Neural cell (in vitro differentiated cells): ENCODE data around the gene DNAJC16.

ENCODE experiments used
- EZH2 ChIP-seq: fragments of 200-600, 300-800 bp; shearing (Covaris generic), sonication (generic); IDR thresholded peaks from 2 replicates; pipeline ENCODE4 v1.6.1; 2014; ENCODE audit warnings: antibody characterized with exemption, low read length, borderline replicate concordance, mild to moderate bottlenecking; ENCODE audit not compliant: insufficient read depth, poor library complexity, severe bottlenecking
- RAD21 ChIP-seq: fragments of 450-650 bp; conservative IDR thresholded peaks from 2 replicates; pipeline ENCODE4 v1.6.1; 2014; ENCODE audit warnings: antibody characterized with exemption, mild to moderate bottlenecking, moderate library complexity
- SMC3 ChIP-seq: fragments of 450-650 bp; conservative IDR thresholded peaks from 2 replicates; pipeline ENCODE4 v1.6.1; 2014; ENCODE audit warnings: antibody characterized with exemption, mild to moderate bottlenecking, moderate library complexity; ENCODE audit not compliant: poor library complexity
- TAF1 ChIP-seq: IDR thresholded peaks from 2 replicates; pipeline ENCODE4 v1.6.1; 2012; ENCODE audit warnings: low read depth
- TF ChIP-seq, protein P1 (sequence below): fragments of 450-650 bp; IDR thresholded peaks from 2 replicates; pipeline ENCODE4 v1.5.1; 2014; ENCODE audit warnings: antibody characterized with exemption, mild to moderate bottlenecking, moderate library complexity; ENCODE audit not compliant: poor library complexity, severe bottlenecking
- TF ChIP-seq, protein P2 (sequence below): IDR thresholded peaks from 2 replicates; pipeline ENCODE4 v1.6.1; 2012; ENCODE audit warnings: borderline replicate concordance

DNA sequence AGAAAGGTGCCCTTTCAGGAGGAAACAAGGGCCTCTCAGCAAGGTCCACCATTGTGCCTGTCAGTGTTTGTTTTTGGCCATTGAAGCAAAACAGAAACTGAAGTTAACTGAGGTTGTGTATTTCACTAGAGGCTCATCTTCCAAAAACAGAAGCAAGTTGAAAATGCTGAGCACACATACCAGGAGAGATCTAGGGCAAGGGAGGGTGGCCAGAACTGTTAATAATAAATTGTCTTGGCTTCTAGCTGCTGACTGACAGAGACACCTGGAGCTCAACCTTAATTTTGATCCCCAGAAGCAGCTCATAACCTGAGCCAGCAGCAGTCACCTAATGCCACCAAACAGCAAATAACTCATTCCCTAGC is 53.0 kb downstream of the DNAJC16 start:
- TF ChIP-seq, protein P1, sequence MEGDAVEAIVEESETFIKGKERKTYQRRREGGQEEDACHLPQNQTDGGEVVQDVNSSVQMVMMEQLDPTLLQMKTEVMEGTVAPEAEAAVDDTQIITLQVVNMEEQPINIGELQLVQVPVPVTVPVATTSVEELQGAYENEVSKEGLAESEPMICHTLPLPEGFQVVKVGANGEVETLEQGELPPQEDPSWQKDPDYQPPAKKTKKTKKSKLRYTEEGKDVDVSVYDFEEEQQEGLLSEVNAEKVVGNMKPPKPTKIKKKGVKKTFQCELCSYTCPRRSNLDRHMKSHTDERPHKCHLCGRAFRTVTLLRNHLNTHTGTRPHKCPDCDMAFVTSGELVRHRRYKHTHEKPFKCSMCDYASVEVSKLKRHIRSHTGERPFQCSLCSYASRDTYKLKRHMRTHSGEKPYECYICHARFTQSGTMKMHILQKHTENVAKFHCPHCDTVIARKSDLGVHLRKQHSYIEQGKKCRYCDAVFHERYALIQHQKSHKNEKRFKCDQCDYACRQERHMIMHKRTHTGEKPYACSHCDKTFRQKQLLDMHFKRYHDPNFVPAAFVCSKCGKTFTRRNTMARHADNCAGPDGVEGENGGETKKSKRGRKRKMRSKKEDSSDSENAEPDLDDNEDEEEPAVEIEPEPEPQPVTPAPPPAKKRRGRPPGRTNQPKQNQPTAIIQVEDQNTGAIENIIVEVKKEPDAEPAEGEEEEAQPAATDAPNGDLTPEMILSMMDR: no peak
- no peak for TF ChIP-seq EZH2
- no peak for TF ChIP-seq SMC3
- TF ChIP-seq, protein P2, sequence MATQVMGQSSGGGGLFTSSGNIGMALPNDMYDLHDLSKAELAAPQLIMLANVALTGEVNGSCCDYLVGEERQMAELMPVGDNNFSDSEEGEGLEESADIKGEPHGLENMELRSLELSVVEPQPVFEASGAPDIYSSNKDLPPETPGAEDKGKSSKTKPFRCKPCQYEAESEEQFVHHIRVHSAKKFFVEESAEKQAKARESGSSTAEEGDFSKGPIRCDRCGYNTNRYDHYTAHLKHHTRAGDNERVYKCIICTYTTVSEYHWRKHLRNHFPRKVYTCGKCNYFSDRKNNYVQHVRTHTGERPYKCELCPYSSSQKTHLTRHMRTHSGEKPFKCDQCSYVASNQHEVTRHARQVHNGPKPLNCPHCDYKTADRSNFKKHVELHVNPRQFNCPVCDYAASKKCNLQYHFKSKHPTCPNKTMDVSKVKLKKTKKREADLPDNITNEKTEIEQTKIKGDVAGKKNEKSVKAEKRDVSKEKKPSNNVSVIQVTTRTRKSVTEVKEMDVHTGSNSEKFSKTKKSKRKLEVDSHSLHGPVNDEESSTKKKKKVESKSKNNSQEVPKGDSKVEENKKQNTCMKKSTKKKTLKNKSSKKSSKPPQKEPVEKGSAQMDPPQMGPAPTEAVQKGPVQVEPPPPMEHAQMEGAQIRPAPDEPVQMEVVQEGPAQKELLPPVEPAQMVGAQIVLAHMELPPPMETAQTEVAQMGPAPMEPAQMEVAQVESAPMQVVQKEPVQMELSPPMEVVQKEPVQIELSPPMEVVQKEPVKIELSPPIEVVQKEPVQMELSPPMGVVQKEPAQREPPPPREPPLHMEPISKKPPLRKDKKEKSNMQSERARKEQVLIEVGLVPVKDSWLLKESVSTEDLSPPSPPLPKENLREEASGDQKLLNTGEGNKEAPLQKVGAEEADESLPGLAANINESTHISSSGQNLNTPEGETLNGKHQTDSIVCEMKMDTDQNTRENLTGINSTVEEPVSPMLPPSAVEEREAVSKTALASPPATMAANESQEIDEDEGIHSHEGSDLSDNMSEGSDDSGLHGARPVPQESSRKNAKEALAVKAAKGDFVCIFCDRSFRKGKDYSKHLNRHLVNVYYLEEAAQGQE: no peak
- TF ChIP-seq RAD21: no peak
- TF ChIP-seq TAF1: no peak
